ENCODE data around the gene IFT57. TPM values are rescaled to one million over a fixed set of nuclear protein-coding genes. Genes with fewer than 3 reads are reported as not detected.

Gene IFT57
- total and polyA plus RNA-seq, 4 donors, result 54.3 to 78.9 (median 70.0) TPM

DNA sequence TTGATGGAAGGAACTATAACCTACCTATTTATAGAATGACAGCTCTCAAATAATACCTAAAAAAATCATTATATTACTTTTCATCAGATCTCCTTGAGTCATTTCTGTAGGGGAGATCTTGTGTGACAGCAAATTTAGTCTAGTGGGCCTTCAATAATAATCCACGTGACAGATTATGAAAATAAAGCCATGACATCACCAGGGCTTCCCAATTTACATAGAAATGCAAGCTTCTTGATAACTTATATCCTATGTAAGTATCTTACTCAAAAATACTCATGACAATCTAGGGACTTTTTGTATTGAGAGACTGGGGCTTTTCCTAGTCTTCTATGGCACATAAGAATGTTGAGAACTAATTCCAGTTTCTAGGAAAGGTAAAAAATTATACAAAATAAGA, 21.6 kb downstream of the IFT57 start:
- H3K27me3 ChIP-seq (ENCODE audit: control insufficient read depth, insufficient read depth, low read length), result no peaks in the 10 kb centered on the region
- H3K36me3 ChIP-seq (ENCODE audit: control insufficient read depth, insufficient read depth, low read length), result no peaks in the 10 kb centered on the region
- DNase-seq (ENCODE audit: low read depth in 4 of 6, low spot score in 6 of 6), result no peak
- H3K27ac ChIP-seq (ENCODE audit: low read depth, low read length), result no peak overlapping the region
- WGBS (ENCODE audit: insufficient coverage), result no CpG with 5 or more reads among the region's 1 CpG
- no peaks in the 10 kb centered on the region for H3K4me1 ChIP-seq (ENCODE audit: control insufficient read depth, insufficient read depth, low read length)
- H3K9me3 ChIP-seq (ENCODE audit: control insufficient read depth, insufficient read depth, low read length), result no peaks in the 10 kb centered on the region
- no peak overlapping the region for H3K4me3 ChIP-seq (ENCODE audit: low read depth, low read length)

DNA sequence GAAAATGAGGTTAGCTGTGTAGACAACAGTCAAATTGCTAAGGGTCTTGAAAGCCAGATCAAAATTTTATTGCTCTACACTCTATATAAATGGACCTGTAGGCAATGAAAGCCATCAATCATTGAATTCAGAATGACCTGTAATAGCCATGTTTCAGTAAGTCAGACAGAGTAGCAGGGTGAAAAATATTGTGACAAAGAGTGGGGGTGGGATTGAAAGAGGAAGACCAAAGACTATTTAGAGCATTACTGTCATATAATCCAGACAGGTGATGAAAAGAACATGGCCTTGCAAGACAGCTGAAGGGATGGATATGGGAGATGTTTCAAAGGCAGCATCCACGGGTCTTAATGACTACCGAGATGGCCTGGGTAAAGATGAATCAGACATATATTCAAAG, 22.2 kb downstream of the IFT57 start:
- H3K4me1 ChIP-seq (ENCODE audit: control insufficient read depth, insufficient read depth, low read length), result no peaks in the 10 kb centered on the region
- DNase-seq (ENCODE audit: low read depth in 4 of 6, low spot score in 6 of 6), result no peak
- no peak overlapping the region for H3K4me3 ChIP-seq (ENCODE audit: low read depth, low read length)
- H3K9me3 ChIP-seq (ENCODE audit: control insufficient read depth, insufficient read depth, low read length), result no peaks in the 10 kb centered on the region
- no CpG with 5 or more reads among the region's 2 CpGs for WGBS (ENCODE audit: insufficient coverage)
- H3K27me3 ChIP-seq (ENCODE audit: control insufficient read depth, insufficient read depth, low read length), result no peaks in the 10 kb centered on the region
- H3K27ac ChIP-seq (ENCODE audit: low read depth, low read length), result no peak overlapping the region
- no peaks in the 10 kb centered on the region for H3K36me3 ChIP-seq (ENCODE audit: control insufficient read depth, insufficient read depth, low read length)

DNA sequence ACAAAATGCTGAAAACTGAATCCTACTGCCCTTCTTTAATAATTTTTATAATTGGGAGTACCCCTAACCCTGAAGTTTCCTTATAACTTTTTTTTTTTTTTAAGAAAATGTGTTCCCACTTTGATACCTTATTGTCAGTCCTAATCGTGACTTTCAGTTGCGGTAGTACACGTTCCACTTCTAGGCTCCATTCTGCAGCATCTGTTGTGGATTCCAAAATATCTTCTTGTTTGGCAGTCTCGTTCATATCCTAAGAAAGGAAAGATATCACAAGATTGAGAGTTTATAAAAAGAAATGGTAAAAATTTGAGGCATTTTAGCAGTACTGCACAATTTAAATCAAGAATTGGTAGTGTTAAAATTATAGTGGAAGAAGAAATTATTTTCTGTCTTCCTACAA, 30.8 kb downstream of the IFT57 start:
- H3K27me3 ChIP-seq (ENCODE audit: control insufficient read depth, insufficient read depth, low read length), result no peaks in the 10 kb centered on the region
- no peak overlapping the region for H3K27ac ChIP-seq (ENCODE audit: low read depth, low read length)
- WGBS (ENCODE audit: insufficient coverage), result no CpG with 5 or more reads among the region's 4 CpGs
- DNase-seq (ENCODE audit: low read depth in 4 of 6, low spot score in 6 of 6), result peak in 1 of 6 donors; percentile 71
- peaks cover 2% of the 10 kb centered on the region for H3K9me3 ChIP-seq (ENCODE audit: control insufficient read depth, insufficient read depth, low read length)
- no peak overlapping the region for H3K4me3 ChIP-seq (ENCODE audit: low read depth, low read length)
- no peaks in the 10 kb centered on the region for H3K36me3 ChIP-seq (ENCODE audit: control insufficient read depth, insufficient read depth, low read length)
- no peaks in the 10 kb centered on the region for H3K4me1 ChIP-seq (ENCODE audit: control insufficient read depth, insufficient read depth, low read length)

DNA sequence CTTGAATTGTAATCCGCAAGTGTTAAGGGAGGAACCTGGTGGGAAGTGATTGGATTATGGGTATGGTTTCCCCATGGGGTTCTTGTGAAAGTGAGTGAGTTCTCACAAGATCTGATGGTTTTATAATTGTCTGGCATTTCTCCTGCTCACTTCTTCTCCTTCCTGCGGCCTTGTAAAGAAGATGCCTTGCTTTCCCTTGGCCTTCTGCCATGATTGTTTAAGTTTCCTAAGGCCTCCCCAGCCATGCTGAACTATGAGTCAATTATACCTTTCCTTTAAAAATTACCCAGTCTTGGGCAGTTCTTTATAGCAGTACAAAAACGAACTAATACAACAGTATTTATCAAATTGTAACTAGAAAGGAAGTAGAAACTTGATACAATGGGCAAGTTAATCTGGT, 31.9 kb downstream of the IFT57 start:
- 100% methylated on average over 1 of the region's 3 CpGs for WGBS (ENCODE audit: insufficient coverage)
- Histone ChIP-seq H3K9me3 (ENCODE audit: control insufficient read depth, insufficient read depth, low read length) (peaks cover 2% of the 10 kb centered on the region), H3K4me1 (ENCODE audit: control insufficient read depth, insufficient read depth, low read length) (no peaks in the 10 kb centered on the region), H3K4me3 (ENCODE audit: low read depth, low read length) (no peak overlapping the region), H3K27me3 (ENCODE audit: control insufficient read depth, insufficient read depth, low read length) (no peaks in the 10 kb centered on the region), H3K36me3 (ENCODE audit: control insufficient read depth, insufficient read depth, low read length) (no peaks in the 10 kb centered on the region), H3K27ac (ENCODE audit: low read depth, low read length) (no peak overlapping the region)
- no peak for DNase-seq (ENCODE audit: low read depth in 4 of 6, low spot score in 6 of 6)

DNA sequence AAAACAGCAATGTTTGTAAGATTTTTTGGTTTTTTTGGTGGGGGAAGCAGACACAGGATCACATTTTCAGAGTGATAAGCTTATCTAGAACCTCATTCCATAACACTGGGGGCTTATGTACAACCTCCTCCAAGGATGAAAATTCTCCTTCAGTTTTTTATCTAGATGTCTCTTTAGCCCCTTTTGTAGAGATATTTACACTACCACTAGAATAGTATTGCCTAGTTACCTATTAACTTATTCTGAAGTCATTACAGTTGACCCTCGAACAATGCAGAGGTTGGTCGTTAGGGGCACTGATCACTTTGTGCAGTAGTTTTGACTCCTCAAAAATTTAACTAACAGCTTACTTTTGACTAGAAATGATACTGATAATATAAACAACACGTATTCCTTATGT, 32.8 kb downstream of the IFT57 start:
- H3K9me3 ChIP-seq (ENCODE audit: control insufficient read depth, insufficient read depth, low read length), result peaks cover 2% of the 10 kb centered on the region
- no CpG with 5 or more reads among the region's 3 CpGs for WGBS (ENCODE audit: insufficient coverage)
- DNase-seq (ENCODE audit: low read depth in 4 of 6, low spot score in 6 of 6), result no peak
- no peaks in the 10 kb centered on the region for H3K36me3 ChIP-seq (ENCODE audit: control insufficient read depth, insufficient read depth, low read length)
- no peak overlapping the region for H3K4me3 ChIP-seq (ENCODE audit: low read depth, low read length)
- H3K27me3 ChIP-seq (ENCODE audit: control insufficient read depth, insufficient read depth, low read length), result no peaks in the 10 kb centered on the region
- no peaks in the 10 kb centered on the region for H3K4me1 ChIP-seq (ENCODE audit: control insufficient read depth, insufficient read depth, low read length)
- no peak overlapping the region for H3K27ac ChIP-seq (ENCODE audit: low read depth, low read length)

DNA sequence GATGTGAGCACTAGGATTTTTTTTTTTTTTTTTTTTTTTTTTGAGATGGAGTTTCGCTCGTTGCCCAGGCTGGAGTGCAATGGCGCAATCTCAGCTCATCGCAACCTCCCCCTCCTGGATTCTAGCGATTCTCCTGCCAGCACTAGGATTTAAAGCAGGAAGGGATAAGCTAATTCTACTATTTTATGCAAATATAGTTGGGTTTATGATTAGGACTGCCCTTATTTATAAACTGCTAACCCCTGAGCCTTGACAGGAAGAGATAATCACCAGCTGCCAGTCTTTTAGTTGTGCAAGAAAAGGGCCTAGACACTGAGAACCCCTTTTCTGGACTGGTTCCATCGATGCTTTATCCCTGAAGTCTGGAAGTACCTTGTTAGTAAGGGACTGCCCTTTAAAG, 36.7 kb downstream of the IFT57 start:
- DNase-seq (ENCODE audit: low read depth in 4 of 6, low spot score in 6 of 6), result no peak
- no CpG with 5 or more reads among the region's 6 CpGs for WGBS (ENCODE audit: insufficient coverage)
- no peaks in the 10 kb centered on the region for H3K4me1 ChIP-seq (ENCODE audit: control insufficient read depth, insufficient read depth, low read length)

DNA sequence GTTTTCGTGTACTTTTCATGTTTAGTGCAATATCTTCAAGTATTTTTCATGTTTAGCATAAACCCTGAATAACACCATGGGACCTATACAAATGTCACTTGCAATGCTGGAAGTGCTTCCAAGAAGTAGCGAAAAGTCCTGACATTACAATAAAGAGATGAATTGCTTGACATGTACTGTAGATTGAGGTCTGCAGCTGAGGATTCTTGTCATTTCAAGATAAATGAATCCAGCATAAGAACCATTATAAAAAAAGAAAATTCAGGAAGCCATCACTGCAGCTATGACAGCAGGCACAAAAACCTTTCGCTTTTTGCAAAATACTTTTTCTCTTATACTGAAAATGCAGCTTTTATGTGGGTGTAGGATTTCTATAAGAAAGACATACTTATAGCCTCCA, 37.4 kb downstream of the IFT57 start:
- H3K27ac ChIP-seq (ENCODE audit: low read depth, low read length), result no peak overlapping the region
- peaks cover 2% of the 10 kb centered on the region for H3K9me3 ChIP-seq (ENCODE audit: control insufficient read depth, insufficient read depth, low read length)
- H3K4me3 ChIP-seq (ENCODE audit: low read depth, low read length), result no peak overlapping the region
- no CpG with 5 or more reads among the region's 3 CpGs for WGBS (ENCODE audit: insufficient coverage)
- H3K27me3 ChIP-seq (ENCODE audit: control insufficient read depth, insufficient read depth, low read length), result no peaks in the 10 kb centered on the region
- no peaks in the 10 kb centered on the region for H3K36me3 ChIP-seq (ENCODE audit: control insufficient read depth, insufficient read depth, low read length)
- no peaks in the 10 kb centered on the region for H3K4me1 ChIP-seq (ENCODE audit: control insufficient read depth, insufficient read depth, low read length)
- DNase-seq (ENCODE audit: low read depth in 4 of 6, low spot score in 6 of 6), result no peak

More for the DNA sequence above, 36.7 kb downstream of the IFT57 start:
- H3K27me3 ChIP-seq (ENCODE audit: control insufficient read depth, insufficient read depth, low read length), result no peaks in the 10 kb centered on the region
- peaks cover 2% of the 10 kb centered on the region for H3K9me3 ChIP-seq (ENCODE audit: control insufficient read depth, insufficient read depth, low read length)
- no peaks in the 10 kb centered on the region for H3K36me3 ChIP-seq (ENCODE audit: control insufficient read depth, insufficient read depth, low read length)
- H3K4me3 ChIP-seq (ENCODE audit: low read depth, low read length), result no peak overlapping the region
- H3K27ac ChIP-seq (ENCODE audit: low read depth, low read length), result no peak overlapping the region

DNA sequence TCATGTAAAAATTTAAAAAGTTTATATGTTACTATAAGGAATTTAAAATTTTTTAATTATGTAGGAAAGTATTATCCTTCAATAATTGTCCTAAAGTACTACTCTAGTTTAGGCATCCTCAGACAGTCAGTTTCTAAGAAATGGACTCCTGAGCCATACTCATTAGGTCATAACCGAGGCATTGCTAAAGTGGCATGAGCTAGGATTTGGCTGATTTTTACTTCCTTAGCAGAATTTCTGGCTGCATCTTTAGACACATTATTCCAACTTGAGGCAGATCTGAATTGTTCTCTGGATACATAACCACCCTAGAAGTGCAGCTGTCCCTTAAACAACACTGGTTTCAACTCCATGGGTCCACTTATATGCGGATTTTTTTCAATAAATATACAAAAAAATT, 38.3 kb downstream of the IFT57 start:
- Histone ChIP-seq H3K4me1 (ENCODE audit: control insufficient read depth, insufficient read depth, low read length) (no peaks in the 10 kb centered on the region), H3K9me3 (ENCODE audit: control insufficient read depth, insufficient read depth, low read length) (peaks cover 2% of the 10 kb centered on the region), H3K27me3 (ENCODE audit: control insufficient read depth, insufficient read depth, low read length) (no peaks in the 10 kb centered on the region), H3K27ac (ENCODE audit: low read depth, low read length) (no peak overlapping the region), H3K4me3 (ENCODE audit: low read depth, low read length) (no peak overlapping the region), H3K36me3 (ENCODE audit: control insufficient read depth, insufficient read depth, low read length) (no peaks in the 10 kb centered on the region)
- 88% methylated on average over 1 of the region's 2 CpGs for WGBS (ENCODE audit: insufficient coverage)
- DNase-seq (ENCODE audit: low read depth in 4 of 6, low spot score in 6 of 6), result no peak

DNA sequence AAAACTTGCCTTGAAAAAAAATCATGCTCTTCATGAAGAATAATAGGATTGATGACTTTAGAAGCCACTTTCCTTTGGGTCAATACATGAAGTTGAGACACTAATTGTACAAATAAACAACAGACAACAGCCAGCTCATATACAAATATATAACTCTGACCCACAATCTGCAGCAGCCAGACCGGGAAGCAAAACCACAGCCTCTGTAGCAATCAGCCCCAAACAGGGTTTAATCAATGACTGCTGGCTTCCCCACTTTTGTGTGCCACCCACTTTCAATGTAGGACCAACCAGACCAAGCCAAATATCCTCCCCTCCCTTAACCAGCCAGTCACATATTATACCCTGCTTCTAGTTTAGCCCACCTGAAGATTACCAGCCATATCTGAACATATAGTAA, 39.0 kb downstream of the IFT57 start:
- no peak overlapping the region for H3K27ac ChIP-seq (ENCODE audit: low read depth, low read length)
- WGBS (ENCODE audit: insufficient coverage), result 93% methylated on average over 1 of the region's 1 CpG
- H3K9me3 ChIP-seq (ENCODE audit: control insufficient read depth, insufficient read depth, low read length), result peaks cover 2% of the 10 kb centered on the region
- no peaks in the 10 kb centered on the region for H3K4me1 ChIP-seq (ENCODE audit: control insufficient read depth, insufficient read depth, low read length)
- DNase-seq (ENCODE audit: low read depth in 4 of 6, low spot score in 6 of 6), result no peak
- no peaks in the 10 kb centered on the region for H3K27me3 ChIP-seq (ENCODE audit: control insufficient read depth, insufficient read depth, low read length)
- no peaks in the 10 kb centered on the region for H3K36me3 ChIP-seq (ENCODE audit: control insufficient read depth, insufficient read depth, low read length)
- H3K4me3 ChIP-seq (ENCODE audit: low read depth, low read length), result no peak overlapping the region

DNA sequence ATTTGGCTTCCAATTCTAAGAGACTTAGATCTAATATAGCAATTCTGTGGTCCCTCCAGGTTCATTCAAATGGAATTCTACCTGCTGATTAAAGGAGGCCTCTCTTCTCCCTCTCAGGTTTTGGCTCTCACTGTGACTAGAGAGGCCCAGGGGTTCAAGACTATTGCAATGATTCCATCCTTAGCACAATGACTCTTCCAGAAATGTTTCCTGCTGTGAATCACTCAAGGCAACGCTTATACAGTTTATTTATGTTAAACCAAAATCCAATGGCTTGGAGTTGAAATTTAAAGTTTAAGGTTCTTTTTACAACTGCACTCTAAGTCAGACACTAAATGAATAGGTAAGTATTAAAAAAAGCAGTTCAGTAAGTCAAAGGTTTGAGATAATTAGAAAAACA, 39.9 kb downstream of the IFT57 start:
- H3K36me3 ChIP-seq (ENCODE audit: control insufficient read depth, insufficient read depth, low read length), result no peaks in the 10 kb centered on the region
- no peak overlapping the region for H3K4me3 ChIP-seq (ENCODE audit: low read depth, low read length)
- WGBS (ENCODE audit: insufficient coverage), result no CpG with 5 or more reads among the region's 1 CpG
- no peak for DNase-seq (ENCODE audit: low read depth in 4 of 6, low spot score in 6 of 6)
- H3K9me3 ChIP-seq (ENCODE audit: control insufficient read depth, insufficient read depth, low read length), result peaks cover 2% of the 10 kb centered on the region
- no peaks in the 10 kb centered on the region for H3K4me1 ChIP-seq (ENCODE audit: control insufficient read depth, insufficient read depth, low read length)
- H3K27me3 ChIP-seq (ENCODE audit: control insufficient read depth, insufficient read depth, low read length), result no peaks in the 10 kb centered on the region
- H3K27ac ChIP-seq (ENCODE audit: low read depth, low read length), result no peak overlapping the region

Measured in spinal cord (tissue), 10 donors.